OCI-LY7 (cell line): Measurements from ENCODE around the gene TOX3. TPM values are rescaled to one million over a fixed set of nuclear protein-coding genes. Genes with fewer than 3 reads are reported as not detected.

Experiments used
- BruUV-seq: library from RNA; stranded (reverse); fragments of 400-500 nt; replicated peaks from 2 replicates; lab custom pipeline; 2021; lab: Mats Ljungman, UMichigan
- CTCF ChIA-PET: fragments of 300-600 bp; sonication (Branson Sonifier 250); formaldehyde crosslinking; loops from one replicate; lab custom pipeline; 2022; ENCODE audit warnings: antibody characterized with exemption; ENCODE audit not compliant: unreplicated experiment; lab: Charles Lee
- POLR2A ChIA-PET: fragments of 300-600 bp; sonication (Branson Sonifier 250); formaldehyde crosslinking; loops from one replicate; lab custom pipeline; 2022; ENCODE audit warnings: antibody characterized with exemption; lab: Charles Lee
- DNase-seq: peaks from one replicate; pipeline ENCODE4 v3.0.0-alpha.2; 2015; ENCODE audit warnings: low spot score
- H2AFZ ChIP-seq: fragments of 200-600 bp; sonication (generic), shearing (Covaris generic); 2 replicates; pipeline ENCODE4 v1.6.1; 2014; ENCODE audit warnings: mild to moderate bottlenecking, antibody characterized with exemption, low read length, moderate library complexity
- H3K27ac ChIP-seq: fragments of 200-600 bp; sonication (generic); 2 replicates; pipeline ENCODE4 v1.5.1; 2014; ENCODE audit warnings: mixed run types, low read depth, mild to moderate bottlenecking, moderate library complexity, low read length, inconsistent platforms; ENCODE audit not compliant: poor library complexity, severe bottlenecking
- H3K36me3 ChIP-seq: fragments of 200-600 bp; sonication (generic); 2 replicates; pipeline ENCODE4 v1.6.1; 2014; ENCODE audit warnings: mild to moderate bottlenecking, antibody characterized with exemption, low read length, moderate library complexity, mixed read lengths; ENCODE audit not compliant: insufficient read depth
- H3K4me1 ChIP-seq: fragments of 200-600 bp; sonication (generic); 2 replicates; pipeline ENCODE4 v1.5.1; 2014; ENCODE audit warnings: mild to moderate bottlenecking, low read length; ENCODE audit not compliant: insufficient read depth, poor library complexity, severe bottlenecking
- H3K4me2 ChIP-seq: fragments of 200-600 bp; sonication (generic); 2 replicates; pipeline ENCODE4 v1.6.1; 2014; ENCODE audit warnings: mild to moderate bottlenecking, low read length
- H3K4me3 ChIP-seq: fragments of 200-600 bp; sonication (generic); 2 replicates; pipeline ENCODE4 v1.5.1; 2014; ENCODE audit warnings: mild to moderate bottlenecking, low read depth, low read length; ENCODE audit not compliant: poor library complexity, severe bottlenecking
- H3K79me2 ChIP-seq: fragments of 200-600 bp; sonication (generic); 2 replicates; pipeline ENCODE4 v1.6.1; 2016; ENCODE audit warnings: low read depth, mild to moderate bottlenecking, low read length, moderate library complexity, mixed read lengths; ENCODE audit not compliant: insufficient read depth
- H3K9me2 ChIP-seq: fragments of 200-600 bp; sonication (generic); 2 replicates; pipeline ENCODE4 v1.6.1; 2016; ENCODE audit warnings: mild to moderate bottlenecking, low read length, mixed read lengths; ENCODE audit not compliant: insufficient read depth
- H3K9me3 ChIP-seq: fragments of 200-600 bp; sonication (generic); 2 replicates; pipeline ENCODE4 v1.6.1; 2014; ENCODE audit warnings: mild to moderate bottlenecking, mixed run types, low read length, mixed read lengths
- H4K20me1 ChIP-seq: fragments of 200-600 bp; sonication (generic); 2 replicates; pipeline ENCODE4 v1.6.1; 2014; ENCODE audit warnings: mild to moderate bottlenecking, antibody characterized with exemption, low read length, moderate library complexity, mixed read lengths; ENCODE audit not compliant: insufficient read depth
- CTCF ChIP-seq: fragments of 200-600 bp; sonication (generic); conservative IDR thresholded peaks from 2 replicates; pipeline ENCODE4 v1.5.1; 2014; ENCODE audit warnings: mild to moderate bottlenecking, antibody characterized with exemption, low read length, moderate library complexity, mixed read lengths
- EZH2phosphoT487 ChIP-seq: fragments of 200-600 bp; sonication (generic); IDR thresholded peaks from 2 replicates; pipeline ENCODE4 v1.6.1; 2018; ENCODE audit warnings: low read depth, borderline replicate concordance, mild to moderate bottlenecking, mixed run types, antibody characterized with exemption, low read length, moderate library complexity, mixed read lengths
- intact Hi-C: fragments of 100-400 bp; cut with micrococcal nuclease; formaldehyde crosslinking; loops from one replicate; pipeline ENCODE4 v1.10.0; 2022; ENCODE audit not compliant: unreplicated experiment
- total RNA-seq, 2 experiments: library from RNA; depleted of rRNA in 1 of 2; stranded (reverse); fragments of >200 nt in 1 of 2; shearing (Covaris generic) in 1 of 2; gene quantifications; 2 replicates each; pipeline ENCODE4 v1.2.3, GENCODE V29; 2014 to 2022

The TOX3 gene
- total RNA-seq, 2 experiments from 2014 or later = not detected

GRCh38 chr16:52540910-52541309 lies 6.0 kb downstream of the TOX3 start:
- no peaks in the 10 kb centered on the region for H3K4me1 ChIP-seq
- H4K20me1 ChIP-seq = no peaks in the 10 kb centered on the region
- H3K4me3 ChIP-seq = no peak overlapping the region
- H2AFZ ChIP-seq = no peak overlapping the region
- ChIA-PET CTCF (no interaction called here), POLR2A (interaction anchor here (1.6 kb wide), 1 partner anchor 10 kb away, joined by 4 read pairs; no protein-coding TSS in a partner anchor)
- no peaks in the 10 kb centered on the region for H3K36me3 ChIP-seq
- no peaks in the 10 kb centered on the region for H3K9me2 ChIP-seq
- intact Hi-C loops = no loop called here
- DNase-seq = no peak
- H3K79me2 ChIP-seq = no peaks in the 10 kb centered on the region
- H3K9me3 ChIP-seq = no peaks in the 10 kb centered on the region
- no peak overlapping the region for H3K4me2 ChIP-seq
- no TSS peak for BruUV-seq
- TF ChIP-seq EZH2phosphoT487 (no peak), CTCF (no peak)
- H3K27ac ChIP-seq = no peak overlapping the region

- no peak for TF ChIP-seq EZH2phosphoT487
- TF ChIP-seq CTCF = no peak
- intact Hi-C loops = no loop called here
- Histone ChIP-seq H3K4me2 (no peak overlapping the region), H3K4me3 (no peak overlapping the region), H3K4me1 (no peaks in the 10 kb centered on the region), H3K79me2 (no peaks in the 10 kb centered on the region), H2AFZ (no peak overlapping the region), H3K9me2 (no peaks in the 10 kb centered on the region), H4K20me1 (no peaks in the 10 kb centered on the region), H3K9me3 (no peaks in the 10 kb centered on the region), H3K27ac (no peak overlapping the region), H3K36me3 (no peaks in the 10 kb centered on the region)
- POLR2A ChIA-PET = interaction anchor here (0.6 kb wide), 1 partner anchor 334 kb away, joined by 3 read pairs; no protein-coding TSS in a partner anchor
- no TSS peak for BruUV-seq
- no peak for DNase-seq
- CTCF ChIA-PET = no interaction called here
Measured at GRCh38 chr16:52539191-52539590, 7.8 kb downstream of the TOX3 start.

GRCh38 chr16:52538511-52538910 lies 8.4 kb downstream of the TOX3 start:
- POLR2A ChIA-PET = interaction anchor here (0.6 kb wide), 1 partner anchor 335 kb away, joined by 3 read pairs; no protein-coding TSS in a partner anchor
- Histone ChIP-seq H3K27ac (no peak overlapping the region), H3K9me3 (no peaks in the 10 kb centered on the region), H2AFZ (no peak overlapping the region), H3K36me3 (no peaks in the 10 kb centered on the region), H3K79me2 (no peaks in the 10 kb centered on the region), H3K4me1 (no peaks in the 10 kb centered on the region), H3K9me2 (no peaks in the 10 kb centered on the region), H3K4me2 (no peak overlapping the region), H3K4me3 (no peak overlapping the region), H4K20me1 (no peaks in the 10 kb centered on the region)
- CTCF ChIA-PET = no interaction called here
- no peak for DNase-seq
- intact Hi-C loops = no loop called here
- TF ChIP-seq EZH2phosphoT487 (no peak), CTCF (no peak)
- BruUV-seq = no TSS peak
